GM23338 (cell line): ENCODE results near the gene GNAI3. TPM values are rescaled to one million over a fixed set of nuclear protein-coding genes. Genes with fewer than 3 reads are reported as not detected.

Source experiments
- ATAC-seq: fragments of 200-7000 bp; cut with Tn5 transposase; 3 replicates; pipeline ENCODE4 v1.9.1; 2020
- DNase-seq: peaks from one replicate; pipeline ENCODE4 v3.0.0-alpha.2; 2015; ENCODE audit warnings: low spot score
- H2AFZ ChIP-seq: fragments of 200-600 bp; sonication (generic); 2 replicates; pipeline ENCODE4 v1.8.0; 2016; ENCODE audit warnings: antibody characterized with exemption, mild to moderate bottlenecking, moderate library complexity
- H3F3A ChIP-seq: fragments of 200-600 bp; sonication (generic); replicated peaks from 2 replicates; pipeline ENCODE4 v1.8.0; 2017; ENCODE audit warnings: antibody characterized with exemption, mixed run types, low read depth
- H3K27ac ChIP-seq: fragments of 200-600 bp; sonication (generic); 2 replicates; pipeline ENCODE4 v1.6.1; 2016; ENCODE audit warnings: low read depth
- H3K27me3 ChIP-seq: fragments of 200-600 bp; sonication (generic); 2 replicates; pipeline ENCODE4 v1.8.0; 2016; ENCODE audit warnings: mild to moderate bottlenecking, mixed run types, moderate library complexity; ENCODE audit not compliant: insufficient read depth
- H3K36me3 ChIP-seq: fragments of 200-600 bp; sonication (generic); 2 replicates; pipeline ENCODE4 v1.8.0; 2016; ENCODE audit warnings: mild to moderate bottlenecking; ENCODE audit not compliant: insufficient read depth
- H3K4me1 ChIP-seq: fragments of 200-600 bp; sonication (generic); 2 replicates; pipeline ENCODE4 v1.8.0; 2016; ENCODE audit warnings: mild to moderate bottlenecking, moderate library complexity; ENCODE audit not compliant: insufficient read depth
- H3K4me2 ChIP-seq: fragments of 200-600 bp; sonication (generic); 2 replicates; pipeline ENCODE4 v1.7.1; 2017; ENCODE audit warnings: mixed run types
- H3K4me3 ChIP-seq: fragments of 200-600 bp; sonication (generic); 2 replicates; pipeline ENCODE4 v1.6.1; 2016; ENCODE audit warnings: mixed run types
- H3K79me2 ChIP-seq: fragments of 200-600 bp; sonication (generic); replicated peaks from 2 replicates; pipeline ENCODE4 v1.8.0; 2017; ENCODE audit warnings: mild to moderate bottlenecking; ENCODE audit not compliant: insufficient read depth
- H3K9me2 ChIP-seq: fragments of 200-600 bp; sonication (generic); 2 replicates; pipeline ENCODE4 v1.8.0; 2017; ENCODE audit not compliant: insufficient read depth
- H4K20me1 ChIP-seq: fragments of 200-600 bp; sonication (generic); replicated peaks from 2 replicates; pipeline ENCODE4 v1.8.0; 2017; ENCODE audit warnings: mild to moderate bottlenecking; ENCODE audit not compliant: insufficient read depth
- H3K27ac Mint-ChIP-seq: 2 replicates; pipeline ENCODE4 v1.8.0; 2020; ENCODE audit warnings: inconsistent platforms, mild to moderate bottlenecking, moderate library complexity, mixed read lengths
- H3K27me3 Mint-ChIP-seq: 3 replicates; pipeline ENCODE4 v1.8.0; 2022; ENCODE audit warnings: low read depth, mild to moderate bottlenecking, moderate library complexity, mixed read lengths, inconsistent platforms; ENCODE audit not compliant: insufficient read depth, poor library complexity
- H3K36me3 Mint-ChIP-seq: 3 replicates; pipeline ENCODE4 v1.8.0; 2021; ENCODE audit warnings: low read depth, mild to moderate bottlenecking, inconsistent platforms, moderate library complexity, mixed read lengths
- H3K4me1 Mint-ChIP-seq: 3 replicates; pipeline ENCODE4 v1.8.0; 2020; ENCODE audit warnings: mild to moderate bottlenecking, inconsistent platforms, mixed read lengths
- H3K4me3 Mint-ChIP-seq: 3 replicates; pipeline ENCODE4 v1.8.0; 2021; ENCODE audit warnings: moderate library complexity, mild to moderate bottlenecking, inconsistent platforms, mixed read lengths
- H3K9me3 Mint-ChIP-seq: 3 replicates; pipeline ENCODE4 v1.8.0; 2020; ENCODE audit warnings: moderate library complexity, mild to moderate bottlenecking, inconsistent platforms, mixed read lengths
- CTCF ChIP-seq, 2 experiments: fragments of 200-600 bp in 1 of 2; sonication (generic) in 1 of 2; conservative IDR thresholded peaks; 2 replicates each; pipeline versions ENCODE4 v1.5.1 to v1.6.1; 2016 to 2017; ENCODE audit warnings: antibody characterized with exemption in 2 of 2, low read depth in 2 of 2, mild to moderate bottlenecking in 2 of 2, moderate library complexity in 1 of 2
- ETS1 ChIP-seq: IDR thresholded peaks from 2 replicates; pipeline ENCODE4 v1.6.1; 2016; ENCODE audit warnings: antibody characterized with exemption
- EZH2 ChIP-seq: fragments of 200-600 bp; sonication (generic); IDR thresholded peaks from one replicate; pipeline ENCODE4 v1.8.0; 2017; ENCODE audit warnings: antibody characterized with exemption, mild to moderate bottlenecking, low read depth; ENCODE audit not compliant: unreplicated experiment
- EZH2phosphoT487 ChIP-seq: fragments of 200-600 bp; sonication (generic); IDR thresholded peaks from one replicate; pipeline ENCODE4 v1.8.1; 2018; ENCODE audit warnings: antibody characterized with exemption; ENCODE audit not compliant: unreplicated experiment
- JUNB ChIP-seq: IDR thresholded peaks from one replicate; pipeline ENCODE4 v1.6.1; 2016; ENCODE audit warnings: antibody characterized with exemption; ENCODE audit not compliant: unreplicated experiment
- POLR2AphosphoS5 ChIP-seq: IDR thresholded peaks from 2 replicates; pipeline ENCODE4 v1.6.1; 2016; ENCODE audit warnings: antibody characterized with exemption, low read depth
- STAT1 ChIP-seq: IDR thresholded peaks from one replicate; pipeline ENCODE4 v1.6.1; 2016; ENCODE audit warnings: antibody characterized with exemption; ENCODE audit not compliant: unreplicated experiment
- ZNF114 ChIP-seq: fragments of 250-450 bp; sonication (Bioruptor Pico); IDR thresholded peaks from 2 replicates; pipeline ENCODE4 v1.5.0; 2020; ENCODE audit warnings: mild to moderate bottlenecking, moderate library complexity
- ZNF331 ChIP-seq: fragments of 250-450 bp; sonication (Bioruptor Pico); IDR thresholded peaks from 2 replicates; pipeline ENCODE4 v1.5.0; 2020; ENCODE audit warnings: low read depth, mild to moderate bottlenecking, moderate library complexity
- ZNF462 ChIP-seq: fragments of 250-450 bp; sonication (Bioruptor Pico); IDR thresholded peaks from 2 replicates; pipeline ENCODE4 v1.5.0; 2020; ENCODE audit warnings: mild to moderate bottlenecking, moderate library complexity
- polyA plus RNA-seq: library from polyadenylated mRNA; unstranded; fragments of >200 nt; fragmentation: Nextera tagmentation; extraction: Ambion mirVana; gene quantifications from 2 replicates; pipeline ENCODE4 v1.2.1, GENCODE V29; 2016
- total RNA-seq: library from RNA; depleted of rRNA; stranded (reverse); fragments of >200 nt; shearing (Covaris generic); gene quantifications from 2 replicates; pipeline ENCODE4 v1.2.3, GENCODE V29; 2014

The GNAI3 gene
- total and polyA plus RNA-seq, 2 experiments from 2014 or later, result 4.5 to 10.2 TPM

GRCh38 chr1:109617291-109617801 lies 68.9 kb downstream of the GNAI3 start:
- TF ChIP-seq ETS1, result no peak
- no peak for TF ChIP-seq EZH2phosphoT487
- TF ChIP-seq STAT1, result no peak
- TF ChIP-seq ZNF331 (CRISPR knock-in tag), result no peak
- TF ChIP-seq CTCF (conservative IDR thresholded peaks at IDR 0.05; ENCODE audit: low read depth in 2 of 2), result peak in 1 of 2 experiments; percentile 63; a peak in 2 of 4 replicates
- no peak for TF ChIP-seq ZNF114 (CRISPR knock-in tag)
- no peak overlapping the region for H2AFZ ChIP-seq
- Mint-ChIP-seq H3K4me1 (peaks cover 41% of the 10 kb centered on the region), H3K27ac (peak overlapping the region; percentile 39; the same call in 1 of the 2 replicates), H3K4me3 (no peak overlapping the region), H3K36me3 (no peaks in the 10 kb centered on the region; the same call in 2 of the 3 replicates), H3K27me3 (peaks cover 11% of the 10 kb centered on the region), H3K9me3 (no peaks in the 10 kb centered on the region)
- peaks cover 22% of the 10 kb centered on the region for H3K79me2 ChIP-seq
- H3K4me3 ChIP-seq, result no peak overlapping the region
- no peaks in the 10 kb centered on the region for H3F3A ChIP-seq
- H3K4me2 ChIP-seq, result no peak overlapping the region
- DNase-seq (peak; percentile 52), ATAC-seq (peak; percentile 16)
- no peaks in the 10 kb centered on the region for H3K36me3 ChIP-seq
- 0 out of 2 replicates have a peak, but pooled peaks cover 4% of the 10 kb centered on the region for H4K20me1 ChIP-seq
- H3K27me3 ChIP-seq, result no peaks in the 10 kb centered on the region
- H3K27ac ChIP-seq, result peak overlapping the region; percentile 75; the same call in 1 of the 2 replicates
- H3K9me2 ChIP-seq, result no peaks in the 10 kb centered on the region
- H3K4me1 ChIP-seq, result peaks cover 25% of the 10 kb centered on the region

GRCh38 chr1:109618661-109619575 lies 70.5 kb downstream of the GNAI3 start:
- Mint-ChIP-seq H3K9me3 (no peaks in the 10 kb centered on the region), H3K27ac (peak overlapping the region; percentile 95), H3K4me1 (peaks cover 44% of the 10 kb centered on the region), H3K27me3 (peaks cover 11% of the 10 kb centered on the region), H3K36me3 (no peaks in the 10 kb centered on the region; the same call in 2 of the 3 replicates), H3K4me3 (peak overlapping the region; percentile 95)
- no peaks in the 10 kb centered on the region for H3K36me3 ChIP-seq
- peaks cover 37% of the 10 kb centered on the region for H3K79me2 ChIP-seq
- H3K4me3 ChIP-seq, result peak overlapping the region; percentile 97
- H3K9me2 ChIP-seq, result no peaks in the 10 kb centered on the region
- H3K27ac ChIP-seq, result no peak overlapping the region; the same call in 1 of the 2 replicates
- no peaks in the 10 kb centered on the region for H3K27me3 ChIP-seq
- peak overlapping the region; percentile 40 for H2AFZ ChIP-seq
- peaks cover 4% of the 10 kb centered on the region; the same call in 1 of the 2 replicates for H4K20me1 ChIP-seq
- ATAC-seq (peak; percentile 1), DNase-seq (no peak)
- H3K4me1 ChIP-seq, result peaks cover 17% of the 10 kb centered on the region
- H3F3A ChIP-seq, result no peaks in the 10 kb centered on the region
- H3K4me2 ChIP-seq, result peak overlapping the region; percentile 99
- TF ChIP-seq POLR2AphosphoS5 (no peak), ZNF462 (no peak), ZNF331 (CRISPR knock-in tag) (no peak), JUNB (no peak), STAT1 (no peak), ZNF114 (CRISPR knock-in tag) (no peak), EZH2 (no peak), EZH2phosphoT487 (no peak)
